Glomerular endothelial cell (primary cell): ENCODE results near the gene PARK7. TPM values are rescaled to one million over a fixed set of nuclear protein-coding genes. Genes with fewer than 3 reads are reported as not detected.
A peak's percentile ranks its signal among the peaks of the same experiment; 100 is the strongest.

Source experiments
- DNase-seq: peaks from one replicate; pipeline ENCODE4 v3.0.0-alpha.2; 2011; ENCODE audit warnings: low read depth, low spot score; ENCODE audit errors: extremely low read depth
- total RNA-seq: library from RNA; depleted of rRNA; stranded (reverse); fragments of >200 nt; gene quantifications from 2 replicates; pipeline ENCODE4 v1.2.3, GENCODE V29; 2015

PARK7 gene
- total RNA-seq, 1 donor from 2014 or later = 197 TPM

DNA sequence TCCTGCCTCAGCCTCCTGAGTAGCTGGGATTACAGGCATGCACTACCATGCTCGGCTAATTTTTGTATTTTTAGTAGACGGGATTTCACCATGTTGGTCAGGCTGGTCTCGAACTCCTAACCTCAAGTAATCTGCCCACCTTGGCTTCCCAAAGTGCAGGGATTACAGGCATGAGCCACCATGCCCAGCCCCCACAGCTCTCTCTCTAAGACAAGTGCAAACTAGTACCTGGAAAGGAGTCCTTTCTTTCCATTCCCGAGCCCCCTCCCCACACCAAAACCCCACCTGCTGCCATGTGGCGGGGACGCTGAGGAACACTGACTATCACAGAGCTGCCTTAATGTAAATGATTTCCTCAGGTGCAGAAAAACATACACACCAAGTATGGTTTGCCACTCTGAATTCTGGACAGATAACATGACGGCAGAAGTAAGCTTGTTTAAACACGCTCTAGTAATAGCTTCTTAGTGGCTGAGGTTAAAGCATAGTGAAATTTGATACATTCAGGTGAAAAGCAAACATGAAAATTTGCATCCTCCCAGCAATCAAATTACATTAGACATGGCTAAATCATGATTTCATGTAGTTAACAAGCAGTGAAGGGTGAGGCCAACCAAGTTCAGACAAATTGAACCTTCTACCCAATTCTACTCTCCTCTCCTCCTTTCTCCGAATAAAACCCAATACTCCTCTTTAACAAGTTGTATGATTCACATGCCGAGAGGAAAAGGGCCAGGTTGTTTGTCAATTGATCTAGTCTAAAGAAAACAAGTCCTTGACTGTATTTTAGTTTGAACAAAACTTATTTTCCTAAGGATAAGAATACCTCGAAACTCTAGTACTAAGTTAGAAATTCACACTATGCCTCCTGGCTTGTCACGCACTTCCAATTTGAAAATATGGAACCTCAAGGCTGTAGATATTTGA, 44.8 kb downstream of the PARK7 start:
- no peak for DNase-seq

DNA sequence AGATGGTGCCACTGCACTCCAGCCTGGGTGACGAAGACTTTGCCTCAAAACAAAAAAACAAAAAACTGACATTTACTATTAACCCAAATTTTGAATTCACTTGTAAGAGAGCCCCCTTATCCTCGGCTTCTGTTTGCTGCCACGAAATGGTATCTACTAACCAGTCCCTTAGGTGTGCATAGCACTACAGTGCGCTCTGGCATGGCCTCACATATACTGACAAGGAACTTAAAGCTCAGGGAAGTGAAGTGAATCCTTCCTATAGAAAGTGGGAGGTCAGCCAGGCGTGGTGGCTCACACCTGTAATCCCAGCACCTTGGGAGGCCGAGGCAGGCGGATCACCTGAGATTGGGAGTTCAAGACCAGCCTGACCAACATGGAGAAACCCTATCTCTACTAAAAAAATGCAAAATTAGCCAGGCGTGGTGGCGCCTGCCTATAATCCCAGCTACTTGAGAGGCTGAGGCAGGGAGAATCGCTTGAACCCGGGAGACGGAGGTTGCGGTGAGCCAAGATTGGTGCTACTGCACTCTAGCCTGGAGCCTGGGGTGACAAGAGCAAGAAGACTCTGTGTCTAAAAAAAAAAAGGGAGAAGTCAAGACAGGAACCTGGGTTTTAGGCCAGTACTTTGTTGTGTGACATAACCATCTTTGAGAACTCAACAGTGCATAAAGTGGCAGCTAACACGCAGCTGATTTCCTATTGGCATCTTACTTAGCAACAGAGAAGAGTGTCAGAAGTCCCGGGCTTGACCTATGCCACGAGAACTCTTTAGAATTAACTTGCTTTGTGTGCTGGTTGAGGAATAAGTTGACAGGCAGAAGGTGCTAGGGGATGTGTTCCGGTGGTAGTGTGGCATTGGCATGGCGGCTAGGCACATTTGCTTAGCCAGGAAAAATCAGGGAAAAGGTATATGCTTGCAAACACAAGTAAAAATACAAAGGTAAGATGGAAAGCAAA, 47.8 kb downstream of the PARK7 start:
- DNase-seq = no peak

DNA sequence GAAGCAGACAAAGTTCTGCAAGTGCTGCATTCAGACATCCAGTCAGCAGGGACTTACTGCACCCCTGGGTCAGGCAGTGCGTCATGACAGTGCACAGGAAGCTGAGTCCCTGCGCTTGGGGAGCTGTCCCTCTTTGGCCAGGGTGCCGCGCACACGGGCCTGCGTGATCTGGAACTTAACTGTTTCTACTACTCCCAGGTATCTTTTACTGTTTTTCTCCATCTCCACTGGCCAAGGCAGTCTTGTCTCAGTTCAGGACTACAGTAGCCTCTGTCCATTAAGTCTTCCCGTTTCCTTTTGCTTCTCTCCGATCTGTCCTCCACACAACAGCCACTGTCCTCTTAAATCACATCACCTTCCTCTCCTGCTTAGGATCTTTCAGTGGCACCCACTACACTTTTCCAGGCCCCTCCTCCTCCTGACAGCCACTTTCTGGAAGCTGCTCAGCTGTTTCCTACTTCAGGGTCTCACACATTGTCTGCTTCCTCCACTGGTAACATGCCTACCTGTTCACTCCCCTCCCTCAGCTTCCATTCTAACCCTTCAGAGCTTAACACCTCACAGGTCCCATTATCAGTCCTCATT, 48.7 kb downstream of the PARK7 start:
- DNase-seq = no peak

DNA sequence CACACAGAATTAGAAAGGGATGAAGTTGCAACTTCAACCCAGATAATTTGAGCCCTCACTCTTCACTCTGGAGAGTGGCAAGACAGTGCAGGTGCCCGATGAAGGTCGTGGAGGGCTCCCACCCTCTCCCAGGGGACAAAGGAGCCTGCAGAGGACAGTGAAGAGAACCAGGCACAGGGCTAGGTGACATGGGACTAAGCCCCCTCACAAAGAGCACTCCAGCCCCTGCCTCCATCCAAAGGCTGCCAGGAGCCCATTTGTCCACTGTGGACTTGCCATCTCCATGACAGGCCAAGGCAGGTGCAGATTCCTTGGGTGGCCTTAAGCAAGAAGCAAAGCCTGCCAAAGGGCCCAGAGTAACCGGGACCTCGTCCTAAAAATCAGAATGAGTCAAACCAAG, 49.5 kb downstream of the PARK7 start:
- DNase-seq = no peak

DNA sequence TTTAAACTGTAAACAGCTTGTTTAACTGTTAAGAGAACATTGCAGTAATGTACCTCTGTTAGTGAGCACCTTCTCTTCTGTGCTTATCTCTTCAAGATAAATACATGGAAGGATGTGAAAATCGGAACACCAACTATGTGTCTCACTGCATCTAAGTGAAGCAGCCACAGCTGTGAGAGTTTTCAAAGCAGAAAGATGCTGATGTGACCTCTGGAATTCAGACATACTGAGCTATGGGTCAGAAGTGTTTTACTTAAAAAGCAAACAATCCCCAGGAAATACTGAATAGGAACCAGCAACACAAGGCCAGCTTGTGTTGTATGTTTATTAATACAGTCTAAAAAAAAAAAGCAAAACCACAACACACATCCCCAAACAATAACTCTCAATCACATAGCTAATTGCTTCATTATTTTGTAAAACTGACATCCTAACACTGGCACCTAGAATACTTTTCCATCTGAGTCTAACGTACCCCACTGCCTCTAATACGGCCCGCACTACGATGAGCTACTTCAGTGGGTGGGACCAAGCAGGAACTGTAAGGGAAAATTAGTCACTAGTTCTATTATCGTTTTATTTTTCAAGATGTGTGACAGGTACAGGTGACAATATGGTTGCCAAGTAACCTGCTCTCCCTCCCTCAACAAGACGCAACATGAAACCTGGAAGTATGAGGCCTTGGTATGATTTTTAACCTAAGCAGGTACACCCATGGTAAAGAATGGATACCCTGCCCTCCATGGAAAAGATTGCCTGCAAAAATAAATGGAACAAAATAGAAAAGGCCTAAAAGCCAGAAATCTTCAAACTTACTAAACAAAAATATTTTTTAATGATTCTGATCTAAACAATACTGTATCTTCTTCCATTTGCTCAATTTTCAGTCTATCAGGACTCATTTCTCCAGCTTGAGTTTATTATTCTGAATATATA, 50.7 kb downstream of the PARK7 start:
- DNase-seq = no peak

DNA sequence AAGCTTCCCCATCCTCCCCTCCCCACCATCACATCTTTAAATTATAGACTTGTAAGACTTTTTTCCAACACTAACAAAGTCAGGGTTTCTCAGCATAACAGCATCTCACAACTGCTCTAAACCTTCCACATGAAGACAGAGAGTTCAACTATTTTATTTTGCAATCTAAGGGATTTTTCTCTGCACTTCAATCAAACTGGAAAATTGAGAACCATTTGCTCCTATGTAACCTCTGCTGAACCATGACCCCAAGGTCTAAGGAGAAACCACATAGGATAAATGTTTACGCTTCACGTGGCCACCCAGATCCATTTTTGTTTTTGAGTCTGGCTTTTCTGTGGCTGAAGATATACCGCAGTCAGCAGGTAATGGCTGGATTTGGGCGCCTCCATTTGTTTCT, 51.4 kb downstream of the PARK7 start:
- DNase-seq = no peak

DNA sequence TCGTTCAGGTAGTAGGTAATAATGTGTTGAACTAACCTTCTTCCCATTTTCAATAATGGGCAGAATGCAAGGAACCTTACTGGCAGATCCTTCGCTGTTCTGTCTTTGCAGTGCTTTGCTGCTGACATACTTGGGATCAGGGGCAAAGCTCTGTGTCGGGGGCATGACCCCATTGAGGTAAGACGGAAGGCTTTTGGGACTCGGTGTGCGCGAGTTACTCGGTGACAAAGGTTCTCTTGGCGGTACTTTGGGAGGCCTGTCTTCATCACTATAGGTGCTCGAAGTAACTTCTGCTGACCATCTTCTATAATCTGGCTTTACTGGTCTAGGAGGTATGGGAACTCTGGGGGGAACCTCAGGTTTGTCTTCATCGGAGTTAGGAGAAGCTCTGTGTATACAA, 51.9 kb downstream of the PARK7 start:
- no peak for DNase-seq

DNA sequence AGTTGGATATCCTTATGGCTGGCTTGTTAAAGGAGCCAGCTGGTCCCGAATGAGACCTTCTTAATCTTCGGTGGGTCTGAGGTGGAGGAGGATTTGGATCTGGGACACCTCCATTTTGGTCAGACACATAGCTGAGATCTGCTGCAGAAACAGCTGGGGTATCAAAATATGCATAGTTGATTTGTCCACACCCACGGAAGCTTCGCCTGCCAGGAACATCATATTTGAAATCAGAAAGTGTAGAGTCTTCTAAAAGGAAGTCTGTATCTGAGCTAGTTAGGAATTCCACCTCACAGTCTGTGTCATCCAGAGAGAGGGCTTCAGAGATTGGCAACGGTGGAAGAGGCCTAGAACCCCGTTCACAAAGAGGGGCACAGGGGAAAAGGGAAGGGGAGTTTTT, 52.3 kb downstream of the PARK7 start:
- no peak for DNase-seq

DNA sequence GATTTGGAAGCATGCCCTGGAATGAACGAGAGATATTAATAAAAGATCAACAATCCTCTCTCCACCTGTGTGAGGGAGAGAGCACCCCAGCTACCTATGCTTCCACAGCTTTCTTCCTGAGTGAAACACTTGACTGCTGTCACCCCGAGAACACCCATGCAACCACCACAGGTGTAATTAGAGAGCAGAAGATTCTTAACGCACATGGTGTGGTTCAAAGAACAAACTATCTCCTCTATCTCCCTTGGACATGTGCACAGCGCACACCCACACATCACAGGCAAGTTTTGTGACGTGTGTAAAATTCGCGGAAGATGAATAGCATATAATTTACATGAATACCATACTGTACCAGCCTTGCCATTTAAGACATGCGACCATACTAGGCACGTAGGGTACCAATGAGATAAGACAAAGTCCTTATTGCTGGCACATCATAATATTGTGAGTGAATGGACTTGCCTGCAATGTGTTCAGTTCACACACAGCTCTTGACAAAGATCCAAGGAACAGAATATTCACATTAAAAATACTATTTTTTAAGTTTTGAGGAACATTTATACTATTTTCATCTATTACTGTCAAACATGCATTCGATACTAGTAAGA, 53.0 kb downstream of the PARK7 start:
- DNase-seq = no peak

DNA sequence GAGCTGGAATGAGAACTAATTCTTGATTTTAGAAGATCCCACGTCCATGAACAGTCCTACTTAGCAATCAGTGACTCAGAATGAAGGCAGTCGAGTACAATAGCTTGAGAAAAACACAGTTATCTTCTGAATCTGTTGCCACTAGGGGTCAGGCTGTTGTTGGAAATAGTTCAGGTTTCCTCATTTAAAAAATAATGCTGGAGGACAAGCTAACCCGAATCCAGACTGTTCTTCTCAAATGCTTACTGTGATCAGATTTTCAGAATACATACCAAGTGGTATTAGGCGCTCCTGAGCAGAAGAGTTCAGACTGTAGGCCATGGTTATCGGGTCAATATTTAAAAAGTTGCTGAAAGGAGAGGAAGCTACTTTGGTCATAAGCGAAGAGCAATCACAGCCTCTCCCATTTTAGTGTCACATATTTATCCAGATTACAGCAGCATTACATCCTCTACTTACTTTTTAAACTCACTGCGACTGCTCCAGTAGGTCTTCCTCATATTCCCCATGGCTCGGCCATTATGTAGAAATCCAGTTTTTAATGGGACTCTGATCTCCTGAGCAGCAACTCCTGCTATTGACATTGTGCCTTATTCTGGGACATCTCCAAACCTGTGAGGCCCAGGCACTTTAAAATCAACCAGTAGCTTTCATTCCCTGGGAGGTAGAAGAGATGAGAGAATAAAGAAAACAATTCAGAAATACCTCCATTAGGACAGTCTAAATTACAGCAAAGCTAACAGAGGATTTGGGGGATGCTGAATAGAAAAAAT, 53.7 kb downstream of the PARK7 start:
- DNase-seq = peak; percentile 78

DNA sequence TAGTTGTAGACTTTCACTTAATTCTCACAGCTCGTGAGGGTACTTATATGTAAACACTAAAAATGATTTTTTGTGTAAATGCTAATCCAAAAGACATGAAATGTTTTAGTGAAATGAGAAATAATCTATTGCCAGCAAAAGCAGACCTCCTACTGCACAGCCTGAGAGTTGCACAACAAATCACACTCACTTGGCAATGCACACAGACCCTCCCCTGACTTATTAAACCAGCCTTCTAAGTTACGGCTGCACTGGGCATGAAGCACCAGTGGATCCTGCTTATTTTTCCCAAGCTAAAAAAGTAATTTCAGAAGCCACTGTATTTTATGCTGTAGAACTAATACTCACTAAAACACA, 54.3 kb downstream of the PARK7 start:
- no peak for DNase-seq

DNA sequence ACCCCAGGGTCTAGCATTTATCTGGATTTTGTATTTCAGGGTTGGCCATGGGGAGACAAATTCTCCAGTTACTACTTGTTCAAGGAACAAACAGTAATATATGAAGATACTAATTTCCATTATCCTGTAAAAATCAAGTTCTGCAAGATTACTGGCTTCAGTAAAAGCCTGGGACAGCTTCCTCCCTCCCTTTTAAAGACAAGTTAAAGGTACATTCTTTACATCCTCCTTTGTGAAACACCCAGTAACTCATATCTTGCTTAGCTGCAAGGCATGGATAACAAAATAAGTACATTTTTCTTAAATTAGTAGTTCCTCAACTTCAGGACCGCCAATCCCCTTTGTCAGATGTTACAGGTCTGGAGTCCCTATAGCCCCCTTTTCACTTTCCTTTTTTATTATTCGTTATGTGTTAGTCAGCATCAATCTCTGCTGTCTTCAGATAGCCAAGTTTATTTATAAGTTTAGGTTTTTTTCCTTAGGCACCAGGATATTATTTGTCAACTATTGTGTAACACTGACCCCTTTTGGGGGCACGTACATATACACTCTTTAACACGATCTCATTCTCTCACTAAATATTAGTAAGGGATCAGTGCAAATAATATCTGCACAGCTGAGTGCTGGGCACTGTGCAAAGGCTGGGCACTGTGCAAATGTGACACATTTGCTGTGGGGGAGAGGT, 54.8 kb downstream of the PARK7 start:
- no peak for DNase-seq

DNA sequence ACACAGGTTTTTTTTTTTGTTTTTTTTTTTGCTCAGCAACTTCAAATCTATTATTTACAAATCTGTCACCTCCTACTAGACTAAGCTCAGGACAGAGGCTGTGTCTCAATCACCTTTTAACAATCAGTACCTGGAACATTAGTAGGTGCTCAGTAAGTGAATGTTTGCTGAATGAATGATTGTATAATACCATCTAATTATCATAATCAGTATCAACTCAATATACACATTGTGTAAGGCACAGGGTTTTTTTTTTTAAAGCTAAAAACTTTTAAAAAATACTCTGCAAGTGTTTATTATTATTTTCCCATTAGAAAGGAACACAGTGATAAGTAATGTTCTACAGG, 55.4 kb downstream of the PARK7 start:
- no peak for DNase-seq

DNA sequence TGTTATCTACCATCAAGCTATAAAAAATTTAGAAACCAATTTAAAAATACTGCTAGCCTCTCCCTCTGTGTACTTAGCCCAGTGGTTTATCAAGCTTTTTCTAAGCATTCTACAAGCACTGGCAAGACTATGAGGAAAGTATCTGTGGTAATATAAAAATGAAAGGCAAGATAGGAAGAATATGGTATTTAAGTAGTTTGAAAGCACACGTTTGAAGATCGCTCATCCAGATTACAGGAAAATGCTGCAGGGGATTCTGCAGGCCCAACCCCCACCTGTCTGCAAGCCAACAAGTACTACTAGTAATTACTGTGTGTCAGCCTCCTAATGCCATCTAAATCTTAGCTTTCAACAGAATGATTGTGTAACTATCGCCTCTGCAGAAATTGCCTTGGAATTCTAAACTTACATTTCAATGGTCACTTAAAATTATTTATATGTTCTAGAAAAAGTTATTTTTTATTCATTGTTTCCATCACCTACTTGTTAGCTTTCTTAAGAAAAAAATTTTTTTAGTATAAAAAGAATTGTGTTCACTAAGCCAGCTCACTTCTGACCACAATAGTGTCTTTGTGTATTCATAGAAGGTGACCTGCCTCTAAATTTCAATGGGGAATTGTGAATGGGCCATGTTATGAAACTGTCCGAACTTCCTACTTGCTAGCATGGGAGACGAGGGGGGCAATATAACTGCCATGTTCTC, 56.1 kb downstream of the PARK7 start:
- no peak for DNase-seq

DNA sequence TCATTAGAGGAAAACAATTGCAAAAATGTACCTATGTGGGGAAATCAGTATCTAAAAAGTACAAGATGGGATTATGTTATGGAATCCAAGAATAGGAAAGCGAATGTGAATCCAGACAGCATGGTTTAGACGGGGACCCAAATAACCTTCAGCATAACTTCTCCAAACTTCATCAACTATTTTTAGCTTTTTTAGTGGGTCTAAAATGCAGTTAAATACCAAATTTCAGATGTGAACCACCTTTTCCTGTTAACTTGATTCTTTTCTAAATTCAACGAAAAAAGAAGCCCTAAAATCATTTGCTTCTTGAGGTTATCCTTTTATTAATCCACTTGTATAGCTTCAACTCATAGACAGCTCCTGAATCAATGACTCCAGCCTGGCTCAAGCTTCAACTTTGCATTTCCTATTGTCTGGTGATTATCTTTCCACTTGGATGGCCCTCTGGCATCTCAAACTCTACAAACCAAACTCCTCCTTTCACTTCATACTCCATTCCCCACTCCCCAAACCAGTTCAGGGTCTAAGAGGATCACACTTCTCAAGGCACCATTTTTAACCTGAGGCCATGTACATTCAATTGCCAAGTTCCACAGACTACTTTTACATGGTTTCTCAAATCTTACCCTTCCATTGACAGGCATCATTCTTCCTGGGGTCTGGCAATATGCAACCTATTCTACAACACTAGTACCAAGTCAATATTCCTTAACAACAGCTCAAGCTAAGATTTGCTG, 57.1 kb downstream of the PARK7 start:
- no peak for DNase-seq

DNA sequence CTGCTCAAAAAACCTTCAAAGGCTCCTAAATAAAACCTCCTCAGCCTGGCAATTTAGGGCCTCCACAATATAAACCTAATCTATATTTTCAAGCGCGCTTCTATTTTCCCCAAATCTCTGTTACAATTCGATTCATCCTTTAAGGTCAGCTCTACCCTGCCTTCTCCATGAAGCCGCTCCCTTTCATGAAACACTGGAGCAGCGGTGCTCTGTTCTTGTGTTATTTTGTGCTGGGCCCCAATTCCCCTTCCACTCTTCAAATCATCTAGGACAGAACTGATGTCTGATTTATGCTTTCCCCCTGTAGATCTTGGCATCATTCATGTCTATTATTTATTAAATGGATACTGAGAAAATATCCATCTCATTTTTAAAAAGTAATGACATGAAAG, 57.7 kb downstream of the PARK7 start:
- DNase-seq = no peak

DNA sequence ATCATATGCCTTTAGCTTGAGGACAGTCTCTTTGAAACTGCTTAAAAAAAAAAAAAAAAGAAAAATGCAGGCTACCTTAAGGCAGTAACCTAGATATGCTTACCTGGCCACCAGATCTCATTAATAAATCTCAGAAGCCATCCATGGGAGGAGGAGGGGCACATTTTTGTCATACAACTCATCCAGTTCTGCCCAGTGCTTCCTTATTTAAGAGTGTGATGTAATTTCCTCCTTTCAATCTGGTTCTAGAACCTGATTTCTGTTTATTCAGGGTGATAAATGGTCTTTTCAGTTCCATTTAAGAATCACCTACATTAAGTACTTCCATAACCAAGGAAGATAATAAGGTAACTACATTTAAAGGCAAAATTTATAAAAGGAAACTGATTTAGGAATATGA, 58.5 kb downstream of the PARK7 start:
- DNase-seq = no peak
